Vagina (tissue), 2 donors: ENCODE data around the gene GHRL. TPM values are rescaled to one million over a fixed set of nuclear protein-coding genes. Genes with fewer than 3 reads are reported as not detected.

Experiments used
- DNase-seq, 2 donors: peaks; one replicate each; pipeline ENCODE4 v3.0.0-alpha.2; 2017; ENCODE audit errors: extremely low spot score in 2 of 2
- H3K27ac ChIP-seq: fragments of 200-600 bp; sonication (generic); one replicate; pipeline ENCODE4 v1.5.1; 2019
- H3K27me3 ChIP-seq: fragments of 200-600 bp; sonication (generic); one replicate; pipeline ENCODE4 v1.5.1; 2019
- H3K36me3 ChIP-seq, 2 donors: fragments of 200-600 bp; sonication (generic); one replicate each; pipeline ENCODE4 v1.5.1; 2017 to 2019
- H3K4me1 ChIP-seq: fragments of 200-600 bp; sonication (generic); one replicate; pipeline ENCODE4 v1.5.1; 2019
- H3K4me3 ChIP-seq, 2 donors: fragments of 200-600 bp; sonication (generic); 1 replicate in 1 of 2; 2 replicates in 1 of 2; pipeline ENCODE4 v1.5.1; 2016 to 2019
- H3K9me3 ChIP-seq: fragments of 200-600 bp; sonication (generic); one replicate; pipeline ENCODE4 v1.5.1; 2019
- CTCF ChIP-seq, 3 experiments: fragments of 450-650 bp in 2 of 3; fragments of 200-600 bp in 1 of 3; sonication (generic) in 1 of 3; IDR thresholded peaks; one replicate each; pipeline ENCODE4 v1.5.1; 2017 to 2019; ENCODE audit warnings: antibody characterized with exemption in 3 of 3, mild to moderate bottlenecking in 2 of 3, moderate library complexity in 2 of 3
- POLR2A ChIP-seq, 2 donors: fragments of 450-650 bp; IDR thresholded peaks; one replicate each; pipeline ENCODE4 v1.6.1; 2017; ENCODE audit warnings: antibody characterized with exemption in 2 of 2, mild to moderate bottlenecking in 2 of 2, moderate library complexity in 2 of 2
- POLR2AphosphoS5 ChIP-seq, 2 donors: sonication (generic); formaldehyde crosslinking; IDR thresholded peaks; one replicate each; pipeline ENCODE4 v1.9.0; 2017; ENCODE audit warnings: antibody characterized with exemption in 2 of 2, mild to moderate bottlenecking in 2 of 2, low read depth in 1 of 2; ENCODE audit not compliant: insufficient read depth in 1 of 2
- intact Hi-C: fragments of 100-400 bp; cut with DNase I; formaldehyde crosslinking; loops from one replicate; pipeline ENCODE4 v1.15.1; 2023
- total RNA-seq: library from RNA; depleted of rRNA; stranded (reverse); fragments of >200 nt; gene quantifications from one replicate; pipeline ENCODE4 v1.2.3, GENCODE V29; 2016

GHRL gene
- total RNA-seq, 1 donor from 2014 or later: not detected

- Histone ChIP-seq H3K9me3 (no peaks in the 10 kb centered on the region), H3K36me3 (no peaks in the 10 kb centered on the region), H3K4me1 (no peaks in the 10 kb centered on the region), H3K4me3 (no peak overlapping the region), H3K27me3 (no peaks in the 10 kb centered on the region), H3K27ac (no peak overlapping the region)
- intact Hi-C loops: no loop called here
- no peak for TF ChIP-seq POLR2AphosphoS5 (IDR thresholded peaks at IDR 0.05; ENCODE audit: insufficient read depth in 1 of 2, low read depth in 1 of 2)
- TF ChIP-seq CTCF (IDR thresholded peaks at IDR 0.05): no peak
- TF ChIP-seq POLR2A (IDR thresholded peaks at IDR 0.05): no peak
- no peak for DNase-seq
Measured at GRCh38 chr3:10328460-10329071, 35.8 kb upstream of the GHRL start.

- no peaks in the 10 kb centered on the region for H3K9me3 ChIP-seq
- H3K27me3 ChIP-seq: no peaks in the 10 kb centered on the region
- no peak for DNase-seq
- intact Hi-C loops: no loop called here
- no peak overlapping the region for H3K4me3 ChIP-seq
- no peaks in the 10 kb centered on the region for H3K4me1 ChIP-seq
- TF ChIP-seq POLR2AphosphoS5 (IDR thresholded peaks at IDR 0.05; ENCODE audit: insufficient read depth in 1 of 2, low read depth in 1 of 2): no peak
- no peak for TF ChIP-seq POLR2A (IDR thresholded peaks at IDR 0.05)
- TF ChIP-seq CTCF (IDR thresholded peaks at IDR 0.05): no peak
- no peak overlapping the region for H3K27ac ChIP-seq
- H3K36me3 ChIP-seq: no peaks in the 10 kb centered on the region
Measured at GRCh38 chr3:10327592-10327991, 34.8 kb upstream of the GHRL start.

- H3K36me3 ChIP-seq: peaks cover 0 to 11% of the 10 kb centered on the region in 2 donors
- intact Hi-C loops: no loop called here
- no peaks in the 10 kb centered on the region for H3K9me3 ChIP-seq
- H3K4me3 ChIP-seq: no peak overlapping the region
- no peak for TF ChIP-seq CTCF (IDR thresholded peaks at IDR 0.05)
- no peak for TF ChIP-seq POLR2A (IDR thresholded peaks at IDR 0.05)
- TF ChIP-seq POLR2AphosphoS5 (IDR thresholded peaks at IDR 0.05; ENCODE audit: insufficient read depth in 1 of 2, low read depth in 1 of 2): no peak
- H3K4me1 ChIP-seq: peaks cover 30% of the 10 kb centered on the region
- DNase-seq: no peak
- H3K27me3 ChIP-seq: no peaks in the 10 kb centered on the region
- no peak overlapping the region for H3K27ac ChIP-seq
Measured at GRCh38 chr3:10322352-10322710, 29.6 kb upstream of the GHRL start.

- Histone ChIP-seq H3K9me3 (no peaks in the 10 kb centered on the region), H3K4me3 (peak overlapping the region; percentile 72 to 100), H3K36me3 (peaks cover 0 to 16% of the 10 kb centered on the region in 2 donors), H3K27me3 (no peaks in the 10 kb centered on the region), H3K27ac (peak overlapping the region; percentile 84), H3K4me1 (peaks cover 33% of the 10 kb centered on the region)
- no peak for TF ChIP-seq CTCF (IDR thresholded peaks at IDR 0.05)
- no peak for TF ChIP-seq POLR2A (IDR thresholded peaks at IDR 0.05)
- no peak for TF ChIP-seq POLR2AphosphoS5 (IDR thresholded peaks at IDR 0.05; ENCODE audit: insufficient read depth in 1 of 2, low read depth in 1 of 2)
- intact Hi-C loops: no loop called here
- no peak for DNase-seq
Measured at GRCh38 chr3:10321630-10322351, 29.0 kb upstream of the GHRL start.

- Histone ChIP-seq H3K4me3 (peak overlapping the region; percentile 72 to 100), H3K4me1 (peaks cover 33% of the 10 kb centered on the region), H3K27me3 (no peaks in the 10 kb centered on the region), H3K9me3 (no peaks in the 10 kb centered on the region), H3K36me3 (peaks cover 0 to 28% of the 10 kb centered on the region in 2 donors), H3K27ac (peak overlapping the region; percentile 84)
- no peak for TF ChIP-seq POLR2AphosphoS5 (IDR thresholded peaks at IDR 0.05; ENCODE audit: insufficient read depth in 1 of 2, low read depth in 1 of 2)
- no peak for TF ChIP-seq CTCF (IDR thresholded peaks at IDR 0.05)
- DNase-seq: no peak
- intact Hi-C loops: no loop called here
Measured at GRCh38 chr3:10320320-10320677, 27.6 kb upstream of the GHRL start.
